Mesenchymal stem cell (in vitro differentiated cells and primary cell): Measurements from ENCODE around the gene GPER1.

Source experiments
- DNase-seq: peaks from one replicate; pipeline ENCODE4 v3.0.0-alpha.2; 2013
- H2AFZ ChIP-seq: one replicate; pipeline ENCODE4 v1.6.1; 2013; ENCODE audit warnings: low read depth, mild to moderate bottlenecking, control low read depth, inconsistent platforms, low read length, moderate library complexity
- H2AK5ac ChIP-seq: 2 replicates; pipeline ENCODE4 v1.6.1; 2013; ENCODE audit warnings: low read length, moderate library complexity, mild to moderate bottlenecking, inconsistent platforms; ENCODE audit not compliant: severe bottlenecking
- H2BK120ac ChIP-seq: one replicate; pipeline ENCODE4 v1.6.1; 2013; ENCODE audit warnings: low read depth, mild to moderate bottlenecking, inconsistent platforms, low read length, moderate library complexity
- H2BK12ac ChIP-seq, 2 experiments: one replicate each; pipeline ENCODE4 v1.6.1; 2013; ENCODE audit warnings: inconsistent platforms in 2 of 2, low read length in 2 of 2, mild to moderate bottlenecking in 2 of 2, moderate library complexity in 2 of 2, control low read depth in 1 of 2
- H2BK15ac ChIP-seq: one replicate; pipeline ENCODE4 v1.6.1; 2013; ENCODE audit warnings: mild to moderate bottlenecking, low read depth, inconsistent platforms; ENCODE audit not compliant: poor library complexity, severe bottlenecking
- H2BK5ac ChIP-seq: 2 replicates; pipeline ENCODE4 v1.6.1; 2013; ENCODE audit warnings: low read depth, mild to moderate bottlenecking, low read length, control low read depth, inconsistent platforms; ENCODE audit not compliant: poor library complexity, severe bottlenecking
- H3K14ac ChIP-seq, 2 experiments: one replicate each; pipeline ENCODE4 v1.6.1; 2013; ENCODE audit warnings: inconsistent platforms in 2 of 2, low read length in 2 of 2, control low read depth in 1 of 2, mild to moderate bottlenecking in 1 of 2, moderate library complexity in 1 of 2
- H3K18ac ChIP-seq, 2 experiments: one replicate each; pipeline ENCODE4 v1.6.1; 2013; ENCODE audit warnings: inconsistent platforms in 2 of 2, low read length in 2 of 2, control low read depth in 1 of 2, low read depth in 1 of 2, mild to moderate bottlenecking in 1 of 2
- H3K23ac ChIP-seq, 2 experiments: one replicate each; pipeline ENCODE4 v1.6.1; 2013; ENCODE audit warnings: inconsistent platforms in 2 of 2, low read length in 2 of 2, mild to moderate bottlenecking in 2 of 2, moderate library complexity in 2 of 2, control low read depth in 1 of 2
- H3K27ac ChIP-seq: 2 replicates; pipeline ENCODE4 v1.5.1; 2013; ENCODE audit warnings: mild to moderate bottlenecking, moderate library complexity, low read length, control low read depth, inconsistent platforms; ENCODE audit not compliant: poor library complexity, severe bottlenecking
- H3K27me3 ChIP-seq, 2 experiments: 2 replicates each; pipeline versions ENCODE4 v1.6.1 to v1.7.0; 2013; ENCODE audit warnings: low read length in 2 of 2, mild to moderate bottlenecking in 2 of 2, moderate library complexity in 2 of 2, control low read depth in 1 of 2, inconsistent platforms in 1 of 2; ENCODE audit not compliant: control insufficient read depth in 1 of 2, insufficient read depth in 1 of 2
- H3K36me3 ChIP-seq, 2 experiments: 2 replicates each; pipeline versions ENCODE4 v1.6.1 to v1.7.0; 2013; ENCODE audit warnings: low read length in 2 of 2, control low read depth in 1 of 2, inconsistent platforms in 1 of 2, low read depth in 1 of 2, mild to moderate bottlenecking in 1 of 2; ENCODE audit not compliant: insufficient read depth in 2 of 2, control insufficient read depth in 1 of 2
- H3K4ac ChIP-seq, 2 experiments: one replicate each; pipeline ENCODE4 v1.6.1; 2013; ENCODE audit warnings: inconsistent platforms in 2 of 2, low read length in 2 of 2, mild to moderate bottlenecking in 2 of 2, moderate library complexity in 2 of 2, control low read depth in 1 of 2, low read depth in 1 of 2
- H3K4me1 ChIP-seq: 2 replicates; pipeline ENCODE4 v1.6.1; 2013; ENCODE audit warnings: low read depth, low read length, control low read depth; ENCODE audit not compliant: control insufficient read depth, insufficient read depth
- H3K4me2 ChIP-seq: 2 replicates; pipeline ENCODE4 v1.6.1; 2013; ENCODE audit warnings: low read length, mild to moderate bottlenecking, inconsistent platforms; ENCODE audit not compliant: poor library complexity, severe bottlenecking
- H3K4me3 ChIP-seq, 2 experiments: 2 replicates each; pipeline versions ENCODE4 v1.5.1 to v1.7.0; 2013; ENCODE audit warnings: low read length in 2 of 2, mild to moderate bottlenecking in 2 of 2, control low read depth in 1 of 2, low read depth in 1 of 2; ENCODE audit not compliant: insufficient read depth in 1 of 2
- H3K79me1 ChIP-seq: replicated peaks from 2 replicates; pipeline ENCODE4 v1.6.1; 2013; ENCODE audit warnings: mild to moderate bottlenecking, control low read depth, low read length, inconsistent platforms; ENCODE audit not compliant: poor library complexity, severe bottlenecking
- H3K9ac ChIP-seq: 2 replicates; pipeline ENCODE4 v1.7.0; 2013; ENCODE audit warnings: mild to moderate bottlenecking, low read length, moderate library complexity
- H3K9me3 ChIP-seq: 2 replicates; pipeline ENCODE4 v1.7.0; 2013; ENCODE audit warnings: mild to moderate bottlenecking, low read length; ENCODE audit not compliant: control insufficient read depth
- H4K8ac ChIP-seq: one replicate; pipeline ENCODE4 v1.6.1; 2013; ENCODE audit warnings: inconsistent platforms, mild to moderate bottlenecking, low read length, moderate library complexity
- H4K91ac ChIP-seq: one replicate; pipeline ENCODE4 v1.6.1; 2013; ENCODE audit warnings: mild to moderate bottlenecking, low read length, inconsistent platforms
- WGBS: methylation state at CpG from one replicate; pipeline ENCODE4 v1.1.7; 2013; ENCODE audit warnings: mixed read lengths; 5-methylcytosine and 5-hydroxymethylcytosine counted together

Gene GPER1

GRCh38 chr7:1057416-1058291, 30.3 kb upstream of the GPER1 start:
- Histone ChIP-seq H2BK5ac (no peak overlapping the region), H3K9me3 (no peaks in the 10 kb centered on the region), H3K18ac (no peak overlapping the region), H2BK12ac (no peak overlapping the region), H3K14ac (peak overlapping the region in 1 of 2 experiments; percentile 2), H2AK5ac (no peak overlapping the region), H3K79me1 (peaks cover 28% of the 10 kb centered on the region), H3K27ac (no peak overlapping the region), H3K27me3 (peaks cover 0 to 4% of the 10 kb centered on the region in 2 experiments), H3K4ac (no peak overlapping the region), H4K8ac (no peak overlapping the region), H3K4me2 (no peak overlapping the region), H3K4me1 (peaks cover 58% of the 10 kb centered on the region), H2AFZ (no peak overlapping the region), H3K9ac (no peak overlapping the region), H2BK15ac (no peak overlapping the region), H3K23ac (no peak overlapping the region), H2BK120ac (no peak overlapping the region), H3K4me3 (no peak overlapping the region), H3K36me3 (peaks cover 0 to 35% of the 10 kb centered on the region in 2 experiments), H4K91ac (peak overlapping the region; percentile 29)
- no peak for DNase-seq
- WGBS, result 98% methylated on average over 62 of the region's 62 CpGs

- Histone ChIP-seq H3K23ac (no peak overlapping the region), H3K4me3 (no peak overlapping the region), H2BK15ac (no peak overlapping the region), H3K79me1 (peaks cover 30% of the 10 kb centered on the region), H2AFZ (no peak overlapping the region), H4K8ac (no peak overlapping the region), H4K91ac (peak overlapping the region; percentile 12), H3K4ac (no peak overlapping the region), H2BK120ac (no peak overlapping the region), H3K9ac (no peak overlapping the region), H3K27ac (no peak overlapping the region), H3K4me2 (no peak overlapping the region), H2BK5ac (no peak overlapping the region), H3K27me3 (peaks cover 0 to 9% of the 10 kb centered on the region in 2 experiments), H2BK12ac (no peak overlapping the region), H3K18ac (no peak overlapping the region), H3K4me1 (peaks cover 54% of the 10 kb centered on the region), H3K36me3 (peaks cover 0 to 37% of the 10 kb centered on the region in 2 experiments), H3K14ac (no peak overlapping the region), H2AK5ac (no peak overlapping the region), H3K9me3 (no peaks in the 10 kb centered on the region)
- WGBS, result 97% methylated on average over 9 of the region's 13 CpGs
- DNase-seq, result no peak
Measured at GRCh38 chr7:1058311-1058710, 29.6 kb upstream of the GPER1 start.

- Histone ChIP-seq H3K79me1 (peaks cover 35% of the 10 kb centered on the region), H2BK5ac (no peak overlapping the region), H4K91ac (no peak overlapping the region), H3K18ac (no peak overlapping the region), H2BK120ac (no peak overlapping the region), H2BK12ac (no peak overlapping the region), H3K9me3 (no peaks in the 10 kb centered on the region), H3K9ac (no peak overlapping the region), H2AFZ (no peak overlapping the region), H3K14ac (no peak overlapping the region), H4K8ac (no peak overlapping the region), H2AK5ac (no peak overlapping the region), H3K27me3 (peaks cover 0 to 9% of the 10 kb centered on the region in 2 experiments), H3K4me3 (no peak overlapping the region), H3K4me1 (peaks cover 51% of the 10 kb centered on the region), H3K4ac (no peak overlapping the region), H3K23ac (no peak overlapping the region), H3K36me3 (peaks cover 0 to 40% of the 10 kb centered on the region in 2 experiments), H2BK15ac (no peak overlapping the region), H3K4me2 (no peak overlapping the region), H3K27ac (no peak overlapping the region)
- peak; percentile 56 for DNase-seq
- WGBS, result 76% methylated on average over 10 of the region's 10 CpGs
Measured at GRCh38 chr7:1058821-1059199, 29.1 kb upstream of the GPER1 start.

GRCh38 chr7:1059200-1060091, 28.5 kb upstream of the GPER1 start:
- no peak overlapping the region for H2BK5ac ChIP-seq
- no peak for DNase-seq
- no peak overlapping the region for H2AFZ ChIP-seq
- no peak overlapping the region for H2BK120ac ChIP-seq
- no peaks in the 10 kb centered on the region for H3K9me3 ChIP-seq
- no peak overlapping the region for H2AK5ac ChIP-seq
- H3K4me1 ChIP-seq, result peaks cover 46% of the 10 kb centered on the region
- H3K4me2 ChIP-seq, result no peak overlapping the region
- no peak overlapping the region for H3K14ac ChIP-seq
- no peak overlapping the region for H4K91ac ChIP-seq
- peaks cover 0 to 9% of the 10 kb centered on the region in 2 experiments for H3K27me3 ChIP-seq
- no peak overlapping the region for H3K4ac ChIP-seq
- H3K4me3 ChIP-seq, result no peak overlapping the region
- H3K27ac ChIP-seq, result no peak overlapping the region
- WGBS, result 40% methylated on average over 52 of the region's 55 CpGs
- H3K36me3 ChIP-seq, result peaks cover 0 to 43% of the 10 kb centered on the region in 2 experiments
- no peak overlapping the region for H4K8ac ChIP-seq
- no peak overlapping the region for H3K9ac ChIP-seq
- H2BK15ac ChIP-seq, result no peak overlapping the region
- no peak overlapping the region for H3K23ac ChIP-seq
- no peak overlapping the region for H3K18ac ChIP-seq
- H2BK12ac ChIP-seq, result no peak overlapping the region
- peaks cover 41% of the 10 kb centered on the region for H3K79me1 ChIP-seq
